Astrocyte of the cerebellum (primary cell): ENCODE results near the gene AQP6.
A peak's percentile ranks its signal among the peaks of the same experiment; 100 is the strongest.

Experiments used
- DNase-seq: peaks from one replicate; pipeline ENCODE4 v3.0.0-alpha.2; 2011; ENCODE audit warnings: low read depth
- H3K4me3 ChIP-seq: 2 replicates; pipeline ENCODE4 v1.5.1; 2011; ENCODE audit warnings: mild to moderate bottlenecking, low read depth, low read length, moderate library complexity
- in situ Hi-C: cut with HindIII; loops from 2 replicates; pipeline ENCODE4 v1.10.0; 2017; ENCODE audit warnings: low sequenced_read_pairs
- TF ChIP-seq, protein P1 (sequence below): IDR thresholded peaks from 2 replicates; pipeline ENCODE4 v1.5.1; 2012; ENCODE audit warnings: low read length, low read depth, moderate library complexity, mild to moderate bottlenecking; ENCODE audit errors: missing control alignments

Gene AQP6

GRCh38 chr12:49942512-49942893 is 30.2 kb upstream of the AQP6 start:
- TF ChIP-seq, protein P1, sequence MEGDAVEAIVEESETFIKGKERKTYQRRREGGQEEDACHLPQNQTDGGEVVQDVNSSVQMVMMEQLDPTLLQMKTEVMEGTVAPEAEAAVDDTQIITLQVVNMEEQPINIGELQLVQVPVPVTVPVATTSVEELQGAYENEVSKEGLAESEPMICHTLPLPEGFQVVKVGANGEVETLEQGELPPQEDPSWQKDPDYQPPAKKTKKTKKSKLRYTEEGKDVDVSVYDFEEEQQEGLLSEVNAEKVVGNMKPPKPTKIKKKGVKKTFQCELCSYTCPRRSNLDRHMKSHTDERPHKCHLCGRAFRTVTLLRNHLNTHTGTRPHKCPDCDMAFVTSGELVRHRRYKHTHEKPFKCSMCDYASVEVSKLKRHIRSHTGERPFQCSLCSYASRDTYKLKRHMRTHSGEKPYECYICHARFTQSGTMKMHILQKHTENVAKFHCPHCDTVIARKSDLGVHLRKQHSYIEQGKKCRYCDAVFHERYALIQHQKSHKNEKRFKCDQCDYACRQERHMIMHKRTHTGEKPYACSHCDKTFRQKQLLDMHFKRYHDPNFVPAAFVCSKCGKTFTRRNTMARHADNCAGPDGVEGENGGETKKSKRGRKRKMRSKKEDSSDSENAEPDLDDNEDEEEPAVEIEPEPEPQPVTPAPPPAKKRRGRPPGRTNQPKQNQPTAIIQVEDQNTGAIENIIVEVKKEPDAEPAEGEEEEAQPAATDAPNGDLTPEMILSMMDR, result no peak
- H3K4me3 ChIP-seq, result no peak overlapping the region
- no peak for DNase-seq
- in situ Hi-C loops, result loop anchor here (5.0 kb wide), 1 partner anchor 50 kb away; no protein-coding TSS in a partner anchor

- in situ Hi-C loops, result loop anchor here (5.0 kb wide), 1 partner anchor 51 kb away; no protein-coding TSS in a partner anchor
- TF ChIP-seq, protein P1, result no peak
- DNase-seq, result no peak
- no peak overlapping the region for H3K4me3 ChIP-seq
Measured at GRCh38 chr12:49942921-49943624, 29.7 kb upstream of the AQP6 start.

DNA sequence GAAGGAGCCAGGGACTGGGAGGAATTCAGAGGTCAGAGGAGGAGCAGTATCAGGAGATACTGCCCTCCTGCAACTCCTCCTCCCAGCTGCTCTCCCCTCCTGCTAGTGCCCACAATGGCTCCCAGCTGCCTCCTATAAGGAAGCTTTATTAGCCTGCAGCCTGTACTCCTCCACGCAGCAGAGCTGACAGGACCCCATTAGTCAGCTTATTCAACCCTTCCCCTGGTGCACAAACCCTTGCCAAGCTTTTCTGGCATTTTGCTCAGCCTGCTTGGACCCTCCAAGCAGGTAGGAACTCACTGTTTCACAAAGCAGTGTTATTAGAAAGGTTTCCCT is 29.2 kb upstream of the AQP6 start:
- DNase-seq, result no peak
- in situ Hi-C loops, result loop anchor here (5.0 kb wide), 1 partner anchor 51 kb away; no protein-coding TSS in a partner anchor
- H3K4me3 ChIP-seq, result no peak overlapping the region
- TF ChIP-seq, protein P1, result no peak

GRCh38 chr12:49944046-49944445 is 28.7 kb upstream of the AQP6 start:
- in situ Hi-C loops, result loop anchor here (5.0 kb wide), 1 partner anchor 52 kb away; no protein-coding TSS in a partner anchor

DNA sequence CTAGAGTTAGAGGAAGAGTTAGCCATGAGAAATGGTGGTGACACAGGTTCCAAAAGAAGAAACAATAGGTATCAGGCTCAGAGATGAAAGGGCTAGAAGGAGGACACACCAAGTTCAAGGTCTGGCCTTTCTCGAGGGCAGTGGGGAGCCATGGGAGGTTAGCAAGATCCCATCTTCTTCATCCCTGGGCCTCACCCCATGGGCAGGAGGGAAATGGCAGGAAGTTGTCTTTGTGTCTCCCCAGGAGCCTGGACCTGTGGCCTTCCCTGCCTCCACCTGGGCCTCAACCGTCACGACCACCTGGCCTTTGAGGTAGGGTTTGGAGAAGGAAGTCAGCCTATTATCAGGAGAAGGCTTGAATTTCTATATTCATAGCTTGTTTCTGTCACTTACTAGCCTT is 28.0 kb upstream of the AQP6 start:
- H3K4me3 ChIP-seq, result no peak overlapping the region
- in situ Hi-C loops, result loop anchor here (5.0 kb wide), 1 partner anchor 52 kb away; no protein-coding TSS in a partner anchor
- no peak for DNase-seq
- TF ChIP-seq, protein P1, result no peak

More at GRCh38 chr12:49944046-49944445, 28.7 kb upstream of the AQP6 start:
- no peak for DNase-seq
- no peak overlapping the region for H3K4me3 ChIP-seq
- TF ChIP-seq, protein P1, result no peak

GRCh38 chr12:49945394-49946080 is 27.2 kb upstream of the AQP6 start:
- DNase-seq, result peak; percentile 22
- peak overlapping the region; percentile 28 for H3K4me3 ChIP-seq
- TF ChIP-seq, protein P1, result peak; percentile 96
- in situ Hi-C loops, result no loop called here
